Panc1 (cell line): Measurements from ENCODE around the gene KRTAP6-2. TPM values are rescaled to one million over a fixed set of nuclear protein-coding genes. Genes with fewer than 3 reads are reported as not detected.

Experiments
- ATAC-seq: fragments of 200-7000 bp; cut with Tn5 transposase; 2 replicates; pipeline ENCODE4 v1.9.1; 2020; ENCODE audit warnings: mild to moderate bottlenecking, moderate library complexity
- BruUV-seq: library from RNA; stranded (reverse); fragments of 400-500 nt; replicated peaks from 2 replicates; lab custom pipeline; 2021; lab: Mats Ljungman, UMichigan
- CTCF ChIA-PET: fragments of 300-600 bp; sonication (Branson Sonifier 250); formaldehyde crosslinking; loops from one replicate; lab custom pipeline; 2022; ENCODE audit warnings: antibody characterized with exemption; lab: Charles Lee
- POLR2A ChIA-PET: fragments of 300-600 bp; sonication (Branson Sonifier 250); formaldehyde crosslinking; loops from one replicate; lab custom pipeline; 2022; ENCODE audit warnings: antibody characterized with exemption; lab: Charles Lee
- DNase-seq: peaks from one replicate; pipeline ENCODE4 v3.0.0-alpha.2; 2010; ENCODE audit warnings: low read depth, low spot score
- H3K27ac ChIP-seq: 2 replicates; pipeline ENCODE4 v1.5.1; 2011; ENCODE audit warnings: mild to moderate bottlenecking, low read length, inconsistent platforms
- H3K27me3 ChIP-seq: fragments of 200-500 bp; sonication (Bioruptor generic); 2 replicates; pipeline ENCODE4 v1.6.0; 2014; ENCODE audit warnings: low read length, inconsistent platforms; ENCODE audit not compliant: control insufficient read depth, insufficient read depth
- H3K36me3 ChIP-seq: fragments of 200-500 bp; sonication (Bioruptor generic); 2 replicates; pipeline ENCODE4 v1.5.1; 2014; ENCODE audit warnings: inconsistent platforms, mild to moderate bottlenecking, low read length, moderate library complexity; ENCODE audit not compliant: control insufficient read depth, insufficient read depth
- H3K4me1 ChIP-seq: 2 replicates; pipeline ENCODE4 v1.5.1; 2011; ENCODE audit warnings: inconsistent platforms, mild to moderate bottlenecking, low read length, moderate library complexity; ENCODE audit not compliant: control insufficient read depth, insufficient read depth
- H3K4me3 ChIP-seq, 2 experiments: 2 replicates each; pipeline ENCODE4 v1.5.1; 2011 to 2012; ENCODE audit warnings: low read depth in 2 of 2, low read length in 2 of 2, mild to moderate bottlenecking in 2 of 2, inconsistent platforms in 1 of 2, moderate library complexity in 1 of 2
- H3K9me3 ChIP-seq: fragments of 200-500 bp; sonication (Bioruptor generic); 2 replicates; pipeline ENCODE4 v1.5.1; 2014; ENCODE audit warnings: low read depth, mild to moderate bottlenecking, inconsistent platforms, low read length, moderate library complexity; ENCODE audit not compliant: control insufficient read depth, insufficient read depth
- CTCF ChIP-seq: fragments of 450-650 bp; IDR thresholded peaks from 2 replicates; pipeline ENCODE4 v1.5.1; 2017; ENCODE audit warnings: mild to moderate bottlenecking
- in situ Hi-C: cut with HindIII; loops from 2 replicates; pipeline ENCODE4 v1.10.0; 2016; ENCODE audit warnings: low sequenced_read_pairs, low pct_unique_long_range_greater_than_20kb
- intact Hi-C: fragments of 100-400 bp; cut with micrococcal nuclease; formaldehyde crosslinking; loops from one replicate; pipeline ENCODE4 v1.10.0; 2022; ENCODE audit not compliant: unreplicated experiment
- total RNA-seq: library from RNA; stranded (reverse); gene quantifications from one replicate; pipeline ENCODE4 v1.2.1, GENCODE V29; 2021; ENCODE audit not compliant: unreplicated experiment

Gene KRTAP6-2
- total RNA-seq, 1 experiment from 2014 or later, result not detected

GRCh38 chr21:30552782-30553181 lies 45.9 kb downstream of the KRTAP6-2 start:
- ChIA-PET POLR2A (no interaction called here), CTCF (no interaction called here)
- no TSS peak for BruUV-seq
- ATAC-seq, result no peak
- intact Hi-C loops (no loop called here), in situ Hi-C loops (no loop called here)
- Histone ChIP-seq H3K9me3 (no peaks in the 10 kb centered on the region), H3K4me3 (no peak overlapping the region), H3K36me3 (no peaks in the 10 kb centered on the region), H3K27me3 (no peaks in the 10 kb centered on the region), H3K27ac (no peak overlapping the region), H3K4me1 (no peaks in the 10 kb centered on the region)
- TF ChIP-seq CTCF, result no peak
- no peak for DNase-seq

Other genes starting within 250 kb of the KRTAP6-2 start
- not detected for gene KRTAP13-2, start 226.6 kb downstream of the KRTAP6-2 start, total RNA-seq
- gene KRTAP13-1, start 202.9 kb downstream of the KRTAP6-2 start, total RNA-seq, result not detected
- not detected for gene KRTAP13-3, start 173.0 kb downstream of the KRTAP6-2 start, total RNA-seq
- gene KRTAP13-4, start 168.7 kb downstream of the KRTAP6-2 start, total RNA-seq, result not detected
- gene KRTAP15-1, start 158.6 kb downstream of the KRTAP6-2 start, total RNA-seq, result not detected
- not detected for gene KRTAP19-1, start 118.5 kb downstream of the KRTAP6-2 start, total RNA-seq
- gene KRTAP19-2, start 111.5 kb downstream of the KRTAP6-2 start, total RNA-seq, result not detected
- gene KRTAP19-3, start 106.9 kb downstream of the KRTAP6-2 start, total RNA-seq, result not detected
- gene KRTAP19-4, start 101.7 kb downstream of the KRTAP6-2 start, total RNA-seq, result not detected
- not detected for gene KRTAP19-5, start 96.8 kb downstream of the KRTAP6-2 start, total RNA-seq
- not detected for gene KRTAP19-6, start 57.0 kb downstream of the KRTAP6-2 start, total RNA-seq
- not detected for gene KRTAP19-7, start 37.6 kb downstream of the KRTAP6-2 start, total RNA-seq
- not detected for gene KRTAP22-2, start 8.5 kb downstream of the KRTAP6-2 start, total RNA-seq
- gene KRTAP6-3, start 6.5 kb downstream of the KRTAP6-2 start, total RNA-seq, result not detected
- gene KRTAP22-1, start 2.2 kb upstream of the KRTAP6-2 start, total RNA-seq, result not detected
- gene KRTAP6-1, start 15.0 kb upstream of the KRTAP6-2 start, total RNA-seq, result not detected
- not detected for gene KRTAP20-1, start 17.5 kb upstream of the KRTAP6-2 start, total RNA-seq
- gene KRTAP20-4, start 21.7 kb upstream of the KRTAP6-2 start, total RNA-seq, result not detected
- gene KRTAP20-2, start 36.3 kb upstream of the KRTAP6-2 start, total RNA-seq, result not detected
- not detected for gene KRTAP20-3, start 44.0 kb upstream of the KRTAP6-2 start, total RNA-seq
- gene KRTAP21-3, start 119.9 kb upstream of the KRTAP6-2 start, total RNA-seq, result not detected
- gene KRTAP21-2, start 148.4 kb upstream of the KRTAP6-2 start, total RNA-seq, result not detected
- gene KRTAP21-1, start 156.5 kb upstream of the KRTAP6-2 start, total RNA-seq, result not detected
- not detected for gene KRTAP8-1, start 214.4 kb upstream of the KRTAP6-2 start, total RNA-seq
- gene KRTAP7-1, start 230.9 kb upstream of the KRTAP6-2 start, total RNA-seq, result not detected